Colon (tissue), 2 donors: Measurements from ENCODE around the gene VWA3B.

Experiments
- FAIRE-seq: peaks from 2 replicates; lab custom pipeline; 2012; peaks lifted over from hg19 to GRCh38; lab: Jason Lieb, UNC
- donor health status: control.
- donor health status: control.

VWA3B gene

DNA sequence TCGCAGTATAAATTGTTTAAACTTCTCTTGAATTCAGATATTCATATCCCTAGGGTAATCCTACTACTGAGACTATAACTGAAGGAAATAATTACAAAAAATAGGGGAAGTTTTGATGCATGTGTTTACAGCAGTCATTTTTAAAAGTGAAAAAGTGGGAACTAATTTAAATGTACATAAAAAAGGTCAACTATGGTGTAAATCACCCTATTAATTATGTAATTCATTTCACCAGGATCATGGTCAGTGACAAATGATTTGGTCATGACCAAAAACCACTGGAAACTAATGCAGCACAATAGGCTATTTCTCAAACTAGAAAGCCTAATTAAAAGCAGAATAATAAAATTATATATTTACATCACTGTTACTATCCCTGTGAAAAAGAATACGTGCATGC, 254.3 kb downstream of the VWA3B start:
- no peak for FAIRE-seq

DNA sequence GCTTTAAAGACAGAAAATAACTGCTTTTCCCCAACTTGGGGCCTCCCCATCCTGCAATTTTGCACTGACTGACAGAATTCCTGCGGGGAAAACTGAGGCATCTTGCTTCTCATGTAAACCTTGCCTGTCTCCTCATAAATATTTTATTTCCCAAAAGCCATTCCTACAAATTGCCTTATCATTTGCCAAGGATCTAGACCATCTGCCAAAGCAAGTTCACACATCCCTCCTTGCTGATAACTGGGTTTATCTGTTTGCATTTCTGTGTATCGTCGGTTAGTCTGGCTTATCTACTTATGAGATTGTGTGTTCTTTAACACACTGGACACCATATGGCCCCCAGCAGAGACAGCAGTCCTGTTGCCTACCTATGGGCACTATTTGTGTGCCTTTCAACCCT, 256.3 kb downstream of the VWA3B start:
- no peak for FAIRE-seq

DNA sequence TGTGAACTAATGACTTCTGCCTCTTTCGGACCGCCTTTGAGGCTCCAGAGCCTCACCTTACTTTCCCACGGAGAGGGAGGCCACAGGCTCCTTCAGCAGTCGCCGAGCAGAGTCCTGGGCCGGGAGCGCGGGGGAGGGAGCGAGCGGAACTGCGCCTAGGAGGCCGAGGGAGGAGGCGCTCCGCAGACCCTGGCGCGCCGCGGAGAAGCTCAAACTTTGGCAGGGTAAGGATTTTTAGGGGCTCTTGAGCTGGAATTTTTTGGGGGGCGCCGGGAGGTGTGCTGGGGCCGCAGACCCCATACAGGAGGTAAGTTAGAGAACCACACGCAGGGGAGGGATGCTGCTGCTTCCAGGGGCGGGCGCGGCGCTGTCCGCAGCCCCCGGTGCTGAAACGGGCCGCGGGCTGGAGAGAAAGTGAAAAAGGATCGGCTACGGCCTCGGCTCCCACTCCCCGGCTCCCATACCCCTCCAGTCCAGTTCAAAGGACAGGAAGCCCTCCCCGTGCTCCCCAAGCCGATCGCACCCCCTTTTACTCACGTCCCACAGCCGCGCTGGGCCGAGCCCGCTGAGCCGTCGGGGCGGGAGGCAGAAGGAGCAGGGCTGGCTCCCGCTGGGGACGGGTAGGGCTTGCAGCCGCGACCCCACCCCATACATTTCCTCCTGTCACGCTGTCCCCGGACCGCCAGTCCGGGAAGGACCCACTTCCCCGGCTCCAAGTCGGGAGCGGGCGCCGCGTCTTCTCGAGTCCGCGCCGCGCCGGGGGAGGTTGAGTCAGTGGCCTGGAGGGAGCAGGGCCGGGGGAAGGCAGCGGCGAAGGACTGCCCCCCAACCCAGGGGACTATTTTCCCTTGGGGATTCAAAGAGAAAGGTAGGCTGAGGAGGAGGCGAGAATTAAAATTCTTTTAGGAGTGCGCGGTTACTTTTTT, 259.6 kb downstream of the VWA3B start, which contains the start of gene CNGA3:
Gene CNGA3, plus strand, starts transcription at position 146 of the 926 bp plus-strand sequence. CDS start 23,520 bp downstream, outside the sequence.
- FAIRE-seq: no peak

DNA sequence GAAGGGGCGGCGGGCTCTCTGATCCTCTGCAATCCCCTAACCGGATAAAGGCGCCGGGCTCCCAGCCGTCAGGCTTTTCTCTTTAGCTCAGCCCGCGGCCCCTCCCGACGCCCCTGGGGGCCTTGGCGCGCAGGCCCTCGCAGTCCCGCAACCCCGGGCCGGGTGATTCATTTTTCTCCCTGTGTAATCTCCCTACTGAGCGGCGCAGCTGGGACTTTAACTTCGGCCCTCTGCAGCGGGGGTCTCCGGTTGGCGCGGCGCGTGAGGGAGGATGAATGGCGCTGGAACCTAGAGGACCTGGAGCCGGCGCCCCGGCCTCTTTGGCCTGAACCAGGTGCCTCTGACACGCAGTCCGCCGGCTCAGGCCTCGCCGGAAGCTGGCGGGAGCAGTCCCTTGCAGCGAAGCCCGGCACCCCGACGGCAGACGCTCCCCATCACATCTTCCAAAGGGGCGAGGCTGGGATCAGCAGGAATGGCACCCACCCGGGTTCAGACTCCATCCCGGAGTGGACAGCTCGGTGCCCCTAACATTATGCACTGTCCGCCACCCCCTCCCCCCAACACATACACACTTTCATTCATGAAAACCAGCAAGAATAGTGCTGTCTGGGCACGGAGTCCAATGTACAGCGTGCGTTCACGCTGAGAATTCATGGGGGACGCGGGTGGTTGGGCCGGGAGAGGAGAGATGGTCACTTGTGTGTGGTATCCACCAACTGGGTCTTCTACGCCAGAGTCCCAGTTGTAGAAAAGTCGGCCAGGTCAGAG, 260.5 kb downstream of the VWA3B start:
- no peak for FAIRE-seq

DNA sequence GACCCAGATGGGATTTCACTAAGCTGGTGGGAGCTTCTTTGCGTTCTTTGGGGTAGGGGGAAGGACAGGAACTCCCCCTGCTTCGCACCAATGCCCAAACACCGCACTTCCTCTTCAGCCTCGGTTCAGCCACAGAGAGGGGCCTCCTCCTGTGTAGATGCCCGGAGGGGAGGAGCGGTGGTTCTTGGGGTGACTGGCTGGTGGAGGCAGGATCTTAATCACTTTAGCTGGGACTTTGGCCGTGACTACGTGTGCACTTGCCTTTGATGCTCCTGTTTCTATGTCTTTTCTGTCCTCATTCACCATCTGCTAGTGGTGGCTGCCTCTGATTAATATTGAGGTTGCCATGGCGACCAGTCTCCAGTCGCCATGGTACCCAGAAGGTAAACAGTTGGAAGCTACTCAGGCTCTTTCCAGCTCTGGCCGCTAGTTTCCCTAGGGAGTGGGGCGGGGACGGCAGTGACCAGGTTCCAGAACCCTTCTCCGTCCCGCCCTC, 261.1 kb downstream of the VWA3B start:
- no peak for FAIRE-seq

DNA sequence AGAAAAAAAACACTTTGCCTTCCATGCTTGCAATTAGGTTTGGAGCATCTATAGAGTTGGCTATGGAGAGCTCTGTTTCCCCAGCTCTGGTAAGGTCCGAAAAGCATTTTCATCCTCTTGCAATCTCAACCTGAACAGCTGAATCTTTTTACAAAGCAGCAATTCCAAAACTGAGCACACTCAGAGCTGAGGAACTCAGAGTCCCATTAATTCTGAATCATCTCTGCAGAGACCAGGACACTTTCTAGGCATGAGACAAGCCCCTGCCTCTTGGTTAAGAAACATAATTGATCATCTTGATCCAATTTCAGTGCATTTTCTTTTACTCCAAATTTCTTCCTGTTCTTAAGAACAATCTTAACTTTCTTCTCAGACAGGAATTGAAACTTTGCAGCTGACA, 263.4 kb downstream of the VWA3B start:
- FAIRE-seq: no peak

DNA sequence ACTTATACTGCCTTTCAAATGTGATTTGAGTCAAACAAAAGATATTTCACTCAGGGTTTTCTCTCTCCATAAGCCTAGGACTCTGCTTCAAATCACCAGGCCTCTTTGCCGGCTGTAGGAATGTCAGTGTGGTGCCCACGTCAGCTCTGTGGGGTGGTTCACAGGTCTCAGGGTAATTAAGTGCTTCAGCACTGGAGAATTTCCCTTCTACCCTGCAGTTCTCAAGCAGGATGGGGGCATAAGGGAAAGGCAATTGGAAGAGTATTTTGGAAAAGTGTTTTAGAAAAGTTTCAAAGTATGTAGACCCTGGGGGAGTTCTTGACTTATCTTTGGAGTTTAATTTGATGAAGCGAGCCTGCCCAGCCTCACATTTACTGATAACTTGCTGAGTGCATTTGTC, 268.9 kb downstream of the VWA3B start:
- FAIRE-seq: no peak

DNA sequence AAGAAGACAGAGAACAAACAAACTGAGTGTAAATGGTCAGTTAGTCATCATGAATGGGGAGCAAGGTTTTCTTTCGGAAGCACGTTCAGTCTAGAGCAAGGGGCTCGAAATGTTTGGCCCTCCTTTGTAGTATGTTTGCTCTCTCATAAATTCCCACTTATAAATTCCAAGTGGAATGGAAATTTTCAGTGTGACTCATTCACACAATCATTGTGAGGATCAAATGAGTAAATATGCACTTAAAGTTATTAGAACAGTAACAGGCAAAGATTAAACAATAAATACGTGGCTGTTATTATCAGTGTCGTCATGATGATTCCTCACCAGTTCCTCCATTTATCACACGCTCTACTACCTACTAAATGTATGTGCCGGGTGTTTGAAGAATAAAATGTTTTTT, 269.8 kb downstream of the VWA3B start:
- no peak for FAIRE-seq

DNA sequence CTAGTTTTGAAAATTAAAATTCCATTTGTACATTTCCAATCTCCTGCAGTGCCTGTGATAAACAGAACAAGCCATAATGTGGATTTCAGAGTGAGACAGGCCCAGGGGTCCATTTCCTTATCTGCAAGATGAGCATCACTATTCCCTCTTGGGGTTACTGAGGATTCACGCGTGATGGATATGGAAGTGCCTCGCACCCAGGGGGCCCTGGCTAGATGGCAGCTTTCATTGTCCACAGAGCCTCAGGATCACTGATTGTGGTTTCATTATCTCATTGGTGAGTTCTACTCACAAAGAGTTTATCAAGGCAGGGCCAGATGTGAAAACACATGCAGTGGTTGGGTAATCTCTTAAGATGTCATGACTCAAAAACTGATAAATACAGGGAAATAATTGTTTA, 270.9 kb downstream of the VWA3B start:
- no peak for FAIRE-seq

DNA sequence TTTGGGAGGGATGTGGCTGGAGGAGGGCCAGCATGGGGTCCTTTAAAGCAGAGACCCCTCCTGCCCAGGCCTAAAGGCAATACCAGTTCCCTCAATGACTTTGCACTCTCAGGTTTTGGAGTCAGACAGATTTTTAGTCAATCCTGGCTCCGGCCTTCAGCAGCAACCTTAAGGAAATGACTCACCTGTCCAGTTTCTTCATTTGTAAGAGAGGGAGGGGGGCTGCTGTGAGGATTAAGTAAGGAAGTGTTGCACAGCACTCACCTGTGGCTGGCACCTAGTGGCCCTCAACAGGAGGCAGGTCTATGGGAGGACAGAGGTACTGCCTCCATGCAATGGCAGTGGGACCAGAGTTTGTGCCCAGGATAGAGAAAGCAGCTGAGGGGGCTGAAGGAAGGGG, 273.0 kb downstream of the VWA3B start:
- no peak for FAIRE-seq
